Mesenteric fat pad (tissue), 1 donor: Measurements from ENCODE around the gene TMC2. TPM values are rescaled to one million over a fixed set of nuclear protein-coding genes. Genes with fewer than 3 reads are reported as not detected.
A peak's percentile ranks its signal among the peaks of the same experiment; 100 is the strongest.
"Not testable (repeated sequence)": the region's sequence is repeated elsewhere in the genome, so short reads cannot be mapped to it uniquely, and the experiment has no call there.

Experiments
- DNase-seq: peaks from one replicate; pipeline ENCODE4 v3.0.0-alpha.2; 2020; ENCODE audit warnings: low spot score
- long read RNA-seq: library from polyadenylated mRNA; unstranded; transcript quantifications from one replicate; pipeline ENCODE4 v2.0.0, GENCODE V29; 2020
- total RNA-seq: library from RNA; stranded (reverse); fragmentation: NEBNext Ultra II Directional; extraction: Animal tissue kit (Norgen Biotek cat#: 25700); gene quantifications from one replicate; pipeline ENCODE4 v1.2.1, GENCODE V29; 2021
- donor health status: DM: yes; HTN: yes; CAD: no.

TMC2 gene
- 0.22 TPM for total RNA-seq
- long read RNA-seq, partial matches to known transcripts, result 0 of 3 reads
- long read RNA-seq, other reads (novel, unspliced or antisense), result 3 of 3 reads

GRCh38 chr20:2536560-2536986 lies at the start of gene TMC2:
TSS of gene TMC2 (plus strand) at chr20:2536573. CDS start at chr20:2536622, 49 bp downstream.
- DNase-seq, result no peak

- not testable (repeated sequence) for DNase-seq
Measured at GRCh38 chr20:2502808-2503384, 33.5 kb upstream of the TMC2 start.

- DNase-seq, result not testable (repeated sequence)
Measured at GRCh38 chr20:2504803-2505202, 31.6 kb upstream of the TMC2 start.

GRCh38 chr20:2506426-2506825 lies 29.9 kb upstream of the TMC2 start:
- not testable (repeated sequence) for DNase-seq

GRCh38 chr20:2507464-2507863 lies 28.9 kb upstream of the TMC2 start:
- DNase-seq, result no peak

GRCh38 chr20:2507875-2508630 lies 28.3 kb upstream of the TMC2 start:
- DNase-seq, result no peak

GRCh38 chr20:2508631-2509467 lies 27.5 kb upstream of the TMC2 start, which contains the start of gene ZNF343:
TSS of gene ZNF343 (minus strand) at chr20:2508915. CDS start at chr20:2493895, 15,020 bp downstream.
- DNase-seq, result peak; percentile 92

- DNase-seq, result no peak
Measured at GRCh38 chr20:2509468-2509781, 26.9 kb upstream of the TMC2 start.

GRCh38 chr20:2509794-2510193 lies 26.6 kb upstream of the TMC2 start:
- no peak for DNase-seq

- DNase-seq, result no peak
Measured at GRCh38 chr20:2515203-2515602, 21.2 kb upstream of the TMC2 start.

- DNase-seq, result no peak
Measured at GRCh38 chr20:2516399-2516798, 20.0 kb upstream of the TMC2 start.

- DNase-seq, result no peak
Measured at GRCh38 chr20:2518096-2518495, 18.3 kb upstream of the TMC2 start.

GRCh38 chr20:2518558-2518957 lies 17.8 kb upstream of the TMC2 start:
- DNase-seq, result no peak

- DNase-seq, result no peak
Measured at GRCh38 chr20:2519115-2519809, 17.1 kb upstream of the TMC2 start.

GRCh38 chr20:2520617-2521016 lies 15.8 kb upstream of the TMC2 start:
- DNase-seq, result no peak

- DNase-seq, result no peak
Measured at GRCh38 chr20:2521369-2522305, 14.7 kb upstream of the TMC2 start.

GRCh38 chr20:2522826-2523429 lies 13.4 kb upstream of the TMC2 start:
- not testable (repeated sequence) for DNase-seq

GRCh38 chr20:2523919-2524708 lies 12.3 kb upstream of the TMC2 start:
- peak; percentile 97 for DNase-seq
